ENCODE measurements around the gene RREB1. TPM values are rescaled to one million over a fixed set of nuclear protein-coding genes. Genes with fewer than 3 reads are reported as not detected.

The RREB1 gene
- total RNA-seq, 1 experiment from 2014 or later, result 35.8 TPM

- Histone ChIP-seq H2BK120ac (ENCODE audit: low read depth, low read length, poor library complexity, severe bottlenecking) (no peak overlapping the region), H3K79me1 (ENCODE audit: insufficient read depth, low read depth, low read length, poor library complexity, severe bottlenecking) (no peaks in the 10 kb centered on the region), H4K8ac (replicated peaks; ENCODE audit: insufficient read length, low read depth, low read length) (no peak overlapping the region), H3K4ac (ENCODE audit: low read depth, low read length) (no peak overlapping the region), H2BK12ac (ENCODE audit: insufficient read length, low read depth, low read length) (no peak overlapping the region), H4K91ac (ENCODE audit: insufficient read length, low read depth, low read length) (no peak overlapping the region), H4K5ac (ENCODE audit: insufficient read length, low read depth, low read length) (no peak overlapping the region), H3K18ac (ENCODE audit: insufficient read length, low read depth, low read length) (no peak overlapping the region), H3K23me2 (ENCODE audit: insufficient read length, low read depth, low read length, poor library complexity, severe bottlenecking) (no peaks in the 10 kb centered on the region), H3K9me3 (ENCODE audit: control insufficient read depth, low read depth, low read length) (no peaks in the 10 kb centered on the region), H2AK5ac (ENCODE audit: insufficient read length, low read length) (no peak overlapping the region), H3K4me2 (ENCODE audit: insufficient read depth, insufficient read length, low read length) (no peak overlapping the region), H2BK20ac (ENCODE audit: low read depth, low read length, poor library complexity, severe bottlenecking) (no peak overlapping the region), H3K27me3 (ENCODE audit: insufficient read depth, low read length) (no peaks in the 10 kb centered on the region), H3T11ph (ENCODE audit: low read length) (no peak overlapping the region), H3K9ac (ENCODE audit: extremely low read depth, insufficient read length, low read length) (no peak overlapping the region), H2AFZ (ENCODE audit: low read length) (no peak overlapping the region), H2BK15ac (ENCODE audit: low read depth, low read length) (no peak overlapping the region), H3K23ac (ENCODE audit: insufficient read length, low read depth, low read length) (no peak overlapping the region), H3K14ac (ENCODE audit: insufficient read depth, low read length) (no peak overlapping the region), H3K56ac (ENCODE audit: insufficient read length, low read depth, low read length) (no peak overlapping the region), H3K4me1 (ENCODE audit: insufficient read depth, low read length) (no peaks in the 10 kb centered on the region), H2BK5ac (ENCODE audit: insufficient read length, low read length) (no peak overlapping the region), H3K27ac (ENCODE audit: insufficient read length, low read depth, low read length) (no peak overlapping the region), H4K20me1 (ENCODE audit: control insufficient read depth, insufficient read depth, insufficient read length) (no peaks in the 10 kb centered on the region), H3K79me2 (ENCODE audit: insufficient read depth, low read length) (no peaks in the 10 kb centered on the region)
- peaks cover 0 to 2% of the 10 kb centered on the region in 2 experiments; a peak in 1 of 4 replicates for H3K4me1 Mint-ChIP-seq
- no CpG with 5 or more reads among the region's 13 CpGs for WGBS (ENCODE audit: extremely low coverage, insufficient read length, low lambda C conversion rate)
- H3K9me3 Mint-ChIP-seq, result no peaks in the 10 kb centered on the region; a peak in 3 of 5 replicates
- H3K27ac Mint-ChIP-seq, result no peak overlapping the region
- DNase-seq, result no peak
- TF ChIP-seq, protein P1, sequence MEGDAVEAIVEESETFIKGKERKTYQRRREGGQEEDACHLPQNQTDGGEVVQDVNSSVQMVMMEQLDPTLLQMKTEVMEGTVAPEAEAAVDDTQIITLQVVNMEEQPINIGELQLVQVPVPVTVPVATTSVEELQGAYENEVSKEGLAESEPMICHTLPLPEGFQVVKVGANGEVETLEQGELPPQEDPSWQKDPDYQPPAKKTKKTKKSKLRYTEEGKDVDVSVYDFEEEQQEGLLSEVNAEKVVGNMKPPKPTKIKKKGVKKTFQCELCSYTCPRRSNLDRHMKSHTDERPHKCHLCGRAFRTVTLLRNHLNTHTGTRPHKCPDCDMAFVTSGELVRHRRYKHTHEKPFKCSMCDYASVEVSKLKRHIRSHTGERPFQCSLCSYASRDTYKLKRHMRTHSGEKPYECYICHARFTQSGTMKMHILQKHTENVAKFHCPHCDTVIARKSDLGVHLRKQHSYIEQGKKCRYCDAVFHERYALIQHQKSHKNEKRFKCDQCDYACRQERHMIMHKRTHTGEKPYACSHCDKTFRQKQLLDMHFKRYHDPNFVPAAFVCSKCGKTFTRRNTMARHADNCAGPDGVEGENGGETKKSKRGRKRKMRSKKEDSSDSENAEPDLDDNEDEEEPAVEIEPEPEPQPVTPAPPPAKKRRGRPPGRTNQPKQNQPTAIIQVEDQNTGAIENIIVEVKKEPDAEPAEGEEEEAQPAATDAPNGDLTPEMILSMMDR (conservative IDR thresholded peaks at IDR 0.05), result no peak
- no peak overlapping the region for H3K4me3 Mint-ChIP-seq
- no peaks in the 10 kb centered on the region for H3K36me3 Mint-ChIP-seq (ENCODE audit: insufficient read depth in 1 of 3, low read depth in 3 of 3)
- peaks cover 2% of the 10 kb centered on the region; the same call in 1 of the 2 replicates for H3K27me3 Mint-ChIP-seq (ENCODE audit: low read depth)
These were observed 159.8 kb downstream of the RREB1 start for GRCh38 chr6:7267466-7268091.

Measured in H9 (cell line).